BE2C (cell line): Measurements from ENCODE around the gene TMEM233.
"Not testable (repeated sequence)": the region's sequence is repeated elsewhere in the genome, so short reads cannot be mapped to it uniquely, and the experiment has no call there.

ENCODE experiments used
- DNase-seq: peaks from one replicate; pipeline ENCODE4 v3.0.0-alpha.2; 2020
- H3K27me3 ChIP-seq: fragments of 250-450 bp; sonication (Bioruptor Pico); 2 replicates; pipeline ENCODE4 v1.5.1; 2020; ENCODE audit warnings: mild to moderate bottlenecking
- H3K36me3 ChIP-seq: fragments of 250-450 bp; sonication (Bioruptor Pico); 2 replicates; pipeline ENCODE4 v1.5.1; 2020; ENCODE audit warnings: mild to moderate bottlenecking
- H3K4me1 ChIP-seq: fragments of 250-450 bp; sonication (Bioruptor Pico); 2 replicates; pipeline ENCODE4 v1.5.1; 2020
- H3K4me3 ChIP-seq: 2 replicates; pipeline ENCODE4 v1.5.1; 2011; ENCODE audit warnings: low read depth, low read length
- H3K9me3 ChIP-seq: fragments of 250-450 bp; sonication (Bioruptor Pico); 2 replicates; pipeline ENCODE4 v1.5.1; 2020
- TF ChIP-seq, protein P1 (sequence below): IDR thresholded peaks from 2 replicates; pipeline ENCODE4 v1.5.1; 2012; ENCODE audit warnings: mild to moderate bottlenecking, low read depth, low read length

The TMEM233 gene

DNA sequence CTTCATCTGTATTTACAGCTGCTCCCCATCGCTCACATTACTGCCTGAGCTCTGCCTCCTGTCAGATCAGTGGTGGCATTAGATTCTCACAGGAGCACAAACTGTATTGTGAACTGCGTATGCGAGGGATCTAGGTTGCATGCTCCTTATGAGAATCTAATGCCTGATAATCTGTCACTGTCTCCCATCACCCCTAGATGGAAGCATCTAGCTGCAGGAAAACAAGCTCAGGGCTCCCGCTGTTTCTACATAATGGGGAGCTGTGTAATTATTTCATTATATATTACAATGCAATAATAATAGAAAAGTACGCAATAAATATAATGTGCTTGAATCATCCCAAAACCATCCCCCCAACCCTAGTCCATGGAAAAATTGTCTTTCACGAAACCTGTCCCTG lies 64.6 kb downstream of the TMEM233 start:
- H3K36me3 ChIP-seq, DNase-seq, H3K27me3 ChIP-seq, H3K4me1 ChIP-seq, H3K4me3 ChIP-seq, H3K9me3 ChIP-seq: not testable (repeated sequence)
- TF ChIP-seq, protein P1, sequence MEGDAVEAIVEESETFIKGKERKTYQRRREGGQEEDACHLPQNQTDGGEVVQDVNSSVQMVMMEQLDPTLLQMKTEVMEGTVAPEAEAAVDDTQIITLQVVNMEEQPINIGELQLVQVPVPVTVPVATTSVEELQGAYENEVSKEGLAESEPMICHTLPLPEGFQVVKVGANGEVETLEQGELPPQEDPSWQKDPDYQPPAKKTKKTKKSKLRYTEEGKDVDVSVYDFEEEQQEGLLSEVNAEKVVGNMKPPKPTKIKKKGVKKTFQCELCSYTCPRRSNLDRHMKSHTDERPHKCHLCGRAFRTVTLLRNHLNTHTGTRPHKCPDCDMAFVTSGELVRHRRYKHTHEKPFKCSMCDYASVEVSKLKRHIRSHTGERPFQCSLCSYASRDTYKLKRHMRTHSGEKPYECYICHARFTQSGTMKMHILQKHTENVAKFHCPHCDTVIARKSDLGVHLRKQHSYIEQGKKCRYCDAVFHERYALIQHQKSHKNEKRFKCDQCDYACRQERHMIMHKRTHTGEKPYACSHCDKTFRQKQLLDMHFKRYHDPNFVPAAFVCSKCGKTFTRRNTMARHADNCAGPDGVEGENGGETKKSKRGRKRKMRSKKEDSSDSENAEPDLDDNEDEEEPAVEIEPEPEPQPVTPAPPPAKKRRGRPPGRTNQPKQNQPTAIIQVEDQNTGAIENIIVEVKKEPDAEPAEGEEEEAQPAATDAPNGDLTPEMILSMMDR = peak; percentile 18; the same call in 1 of the 2 replicates

DNA sequence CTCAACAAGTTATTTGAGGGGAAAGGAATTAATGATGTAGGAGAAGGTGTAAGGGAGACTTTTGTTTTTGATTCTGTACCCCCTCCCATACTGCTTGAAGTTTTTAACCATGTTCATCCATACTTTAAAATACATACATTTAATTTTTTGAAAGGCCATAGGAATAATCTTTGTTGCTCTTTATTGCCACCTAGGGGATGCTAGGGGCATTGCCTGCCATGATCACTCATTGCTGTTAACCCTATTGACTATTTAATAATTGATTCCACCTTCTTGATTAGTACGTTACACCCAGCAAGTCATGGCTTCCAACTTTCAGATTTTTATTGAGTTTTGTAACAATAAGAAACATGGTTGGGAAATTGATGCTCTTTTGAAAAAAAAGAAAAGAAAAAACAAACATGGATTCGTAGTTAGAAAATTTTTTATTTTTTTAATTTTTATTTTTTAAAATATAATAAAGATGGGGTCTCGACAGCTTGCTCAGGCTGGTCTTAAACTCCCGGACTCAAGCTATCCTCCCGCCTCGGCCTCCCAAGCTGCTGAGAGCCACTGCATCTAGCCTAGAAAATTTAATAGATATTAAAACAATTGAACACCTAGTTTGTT lies 65.8 kb downstream of the TMEM233 start:
- Histone ChIP-seq H3K27me3 (peaks cover 6% of the 10 kb centered on the region; the same call in 1 of the 2 replicates), H3K4me1 (no peaks in the 10 kb centered on the region), H3K4me3 (no peak overlapping the region), H3K9me3 (no peaks in the 10 kb centered on the region), H3K36me3 (no peaks in the 10 kb centered on the region)
- DNase-seq = peak; percentile 39
- TF ChIP-seq, protein P1 = peak; percentile 93

DNA sequence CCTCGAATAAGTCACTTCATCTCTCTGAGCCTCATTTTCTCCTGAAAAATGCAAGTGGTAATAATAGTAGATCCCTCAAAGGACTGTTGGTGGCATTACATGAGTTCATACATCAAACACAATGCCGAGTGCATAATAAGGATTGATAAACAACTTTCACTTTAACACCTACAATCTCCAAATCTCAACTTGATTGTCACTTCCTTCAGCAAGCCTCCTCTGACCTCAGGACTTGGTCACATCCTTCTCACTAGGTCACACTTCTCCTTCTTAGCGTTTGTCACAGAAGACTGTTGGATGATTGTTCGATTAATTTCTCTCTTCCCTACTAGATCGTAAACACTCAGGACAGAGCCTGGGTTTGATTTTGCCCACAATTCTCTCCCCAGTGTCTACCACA lies 66.5 kb downstream of the TMEM233 start:
- H3K4me3 ChIP-seq = no peak overlapping the region
- TF ChIP-seq, protein P1 = no peak
- DNase-seq = no peak

DNA sequence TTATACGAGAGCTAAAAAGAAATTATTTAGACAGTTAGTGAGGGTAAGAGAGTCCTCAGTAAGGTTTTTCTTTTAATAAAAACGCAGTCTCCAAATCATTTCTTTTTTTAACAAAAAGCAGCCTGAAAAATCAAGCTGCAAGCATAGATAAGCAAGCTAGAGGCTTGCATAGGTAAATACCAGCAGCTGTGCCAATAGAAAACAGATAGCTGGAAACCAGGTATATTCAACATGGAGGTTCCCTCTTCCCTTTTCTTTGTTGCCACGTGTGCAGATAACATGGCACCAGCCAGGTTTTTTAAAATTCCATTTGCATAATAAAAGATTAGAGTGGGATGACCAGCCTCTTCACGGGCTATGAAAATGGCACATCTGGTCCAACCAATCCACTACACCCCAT lies 68.3 kb downstream of the TMEM233 start:
- no peaks in the 10 kb centered on the region for H3K9me3 ChIP-seq
- TF ChIP-seq, protein P1 = no peak
- no peak for DNase-seq
- peaks cover 6% of the 10 kb centered on the region; the same call in 1 of the 2 replicates for H3K27me3 ChIP-seq
- no peaks in the 10 kb centered on the region for H3K36me3 ChIP-seq
- no peak overlapping the region for H3K4me3 ChIP-seq
- H3K4me1 ChIP-seq = no peaks in the 10 kb centered on the region

More for the DNA sequence above, 66.5 kb downstream of the TMEM233 start:
- Histone ChIP-seq H3K36me3 (no peaks in the 10 kb centered on the region), H3K4me1 (no peaks in the 10 kb centered on the region), H3K27me3 (peaks cover 6% of the 10 kb centered on the region; the same call in 1 of the 2 replicates), H3K9me3 (no peaks in the 10 kb centered on the region)

DNA sequence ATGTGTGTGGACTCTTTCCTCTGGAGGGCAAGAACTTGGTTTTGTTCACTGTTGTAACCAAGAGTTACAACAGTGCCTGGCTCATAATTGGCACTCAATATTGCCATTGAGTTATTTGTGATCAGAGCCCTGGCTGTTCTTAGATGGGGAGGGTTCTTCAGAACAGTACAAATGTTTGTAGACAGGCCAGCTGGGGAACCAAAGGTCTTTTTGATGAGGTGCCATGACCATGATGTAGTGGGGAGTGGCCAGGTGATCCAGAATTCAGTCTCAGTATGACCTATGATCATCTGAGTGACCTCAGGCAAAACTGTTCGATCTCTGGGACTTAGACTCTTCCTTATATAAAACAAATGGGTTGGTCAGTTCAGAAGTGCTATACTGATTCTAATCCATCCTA lies 71.1 kb downstream of the TMEM233 start:
- Histone ChIP-seq H3K36me3 (no peaks in the 10 kb centered on the region), H3K9me3 (no peaks in the 10 kb centered on the region), H3K27me3 (peaks cover 6% of the 10 kb centered on the region; the same call in 1 of the 2 replicates), H3K4me3 (no peak overlapping the region), H3K4me1 (no peaks in the 10 kb centered on the region)
- TF ChIP-seq, protein P1 = no peak
- no peak for DNase-seq

DNA sequence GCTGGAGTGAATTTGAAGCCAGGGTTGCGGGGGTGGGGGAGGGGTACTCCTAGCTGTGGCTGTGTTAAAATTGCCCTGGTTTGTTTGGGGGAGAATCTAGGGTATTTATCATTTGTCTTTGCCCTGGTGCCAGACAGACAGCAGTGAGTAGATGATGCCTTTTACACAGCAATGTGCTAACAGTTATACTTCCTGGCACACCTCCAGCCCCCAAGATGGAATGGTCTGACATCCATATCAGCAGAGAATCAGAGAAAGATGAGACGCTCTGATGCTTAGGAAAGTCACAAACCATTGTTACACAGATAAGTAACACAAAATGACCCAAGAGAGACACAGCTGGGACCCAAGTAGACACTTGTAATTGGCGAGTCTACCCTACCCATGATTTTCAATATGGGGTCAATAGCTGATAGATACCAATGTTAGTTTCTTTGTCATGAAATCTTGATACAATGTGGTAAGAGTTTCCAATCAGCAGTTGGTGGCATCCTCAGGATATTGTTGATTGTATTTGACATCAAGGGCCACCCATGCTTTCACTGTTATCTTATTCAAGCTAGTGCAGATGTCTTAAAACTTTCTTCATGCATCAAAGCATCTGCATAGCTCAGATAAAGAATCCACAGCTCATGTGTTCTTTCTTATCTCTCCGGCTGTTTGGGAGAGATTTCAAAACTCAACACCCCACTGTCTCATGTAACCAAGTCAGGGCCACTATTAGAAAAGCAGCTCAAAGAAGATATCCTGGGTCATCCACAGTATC lies 71.8 kb downstream of the TMEM233 start:
- H3K27me3 ChIP-seq = peaks cover 6% of the 10 kb centered on the region; the same call in 1 of the 2 replicates
- H3K4me3 ChIP-seq = no peak overlapping the region
- peaks cover 4% of the 10 kb centered on the region; the same call in 1 of the 2 replicates for H3K36me3 ChIP-seq
- no peak for DNase-seq
- TF ChIP-seq, protein P1 = no peak
- H3K9me3 ChIP-seq = no peaks in the 10 kb centered on the region
- H3K4me1 ChIP-seq = no peaks in the 10 kb centered on the region
